Ectodermal cell (in vitro differentiated cells): ENCODE measurements around the gene SHMT1.
"Not testable (repeated sequence)": the region's sequence is repeated elsewhere in the genome, so short reads cannot be mapped to it uniquely, and the experiment has no call there.

Experiments
- H3K27ac ChIP-seq: 2 replicates; pipeline ENCODE4 v1.7.0; 2013; ENCODE audit warnings: mild to moderate bottlenecking, low read depth, low read length; ENCODE audit not compliant: insufficient read depth, poor library complexity, severe bottlenecking
- H3K27me3 ChIP-seq: 2 replicates; pipeline ENCODE4 v1.7.0; 2013; ENCODE audit warnings: mild to moderate bottlenecking, low read length; ENCODE audit not compliant: insufficient read depth, control insufficient read depth, poor library complexity, severe bottlenecking
- H3K36me3 ChIP-seq: one replicate; pipeline ENCODE4 v1.7.0; 2013; ENCODE audit warnings: low read length; ENCODE audit not compliant: control insufficient read depth, insufficient read depth
- H3K4me1 ChIP-seq: one replicate; pipeline ENCODE4 v1.7.0; 2013; ENCODE audit warnings: low read length; ENCODE audit not compliant: control insufficient read depth, insufficient read depth
- H3K4me3 ChIP-seq: 2 replicates; pipeline ENCODE4 v1.7.0; 2013; ENCODE audit warnings: low read depth, low read length, control low read depth; ENCODE audit not compliant: insufficient read depth
- H3K9me3 ChIP-seq: 2 replicates; pipeline ENCODE4 v1.7.0; 2013; ENCODE audit warnings: mild to moderate bottlenecking, low read length, moderate library complexity; ENCODE audit not compliant: control insufficient read depth
- WGBS, 2 experiments: methylation state at CpG; one replicate each; pipeline ENCODE4 v1.1.7; 2013; ENCODE audit warnings: missing lambda C conversion rate in 2 of 2; 5-methylcytosine and 5-hydroxymethylcytosine counted together

Gene SHMT1

DNA sequence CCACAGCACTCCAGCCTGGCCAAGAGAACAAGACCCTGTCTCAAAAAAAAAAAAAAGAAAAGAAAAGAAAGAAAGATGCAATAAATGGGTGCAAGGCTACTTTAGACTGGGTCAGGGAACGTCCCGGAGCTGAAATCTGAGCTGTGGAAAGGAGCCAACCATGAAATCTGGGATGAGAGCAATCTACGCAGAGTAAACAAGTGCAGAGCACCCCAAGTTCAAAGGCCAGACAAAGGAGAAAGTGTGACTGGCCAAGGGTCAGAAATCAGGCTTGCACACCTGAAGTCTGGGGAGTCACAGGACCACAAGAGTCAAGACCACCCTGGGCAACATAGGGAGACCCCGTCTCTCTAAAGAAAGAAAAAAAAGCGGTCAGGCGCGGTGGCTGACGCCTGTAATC lies 2.8 kb downstream of the SHMT1 start:
- 84 to 86% methylated on average over 8 of the region's 8 CpGs for WGBS, 2 experiments

DNA sequence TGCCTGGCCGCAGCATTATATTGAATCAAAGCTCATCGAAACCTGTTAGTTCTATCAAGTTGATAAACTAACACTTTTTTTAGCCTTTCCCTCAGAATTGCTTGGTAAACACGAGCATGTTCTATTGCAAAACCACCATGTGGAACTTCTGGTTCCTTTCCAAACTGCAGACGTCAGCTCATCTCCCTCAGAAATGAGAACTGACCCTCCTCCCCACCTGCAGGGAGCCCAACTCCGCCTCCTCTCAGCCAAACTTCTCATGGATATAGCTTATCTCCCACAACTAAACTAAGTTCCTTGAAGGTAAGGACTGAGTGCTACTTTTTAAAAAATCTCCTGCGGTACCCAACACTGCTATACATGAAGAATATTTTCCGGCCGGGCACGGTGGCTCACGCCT lies 6.7 kb downstream of the SHMT1 start:
- no peak overlapping the region for H3K27ac ChIP-seq
- WGBS, 2 experiments: 90 to 92% methylated on average over 10 of the region's 10 CpGs
- H3K4me3 ChIP-seq: no peak overlapping the region
- H3K9me3 ChIP-seq: no peaks in the 10 kb centered on the region
- H3K4me1 ChIP-seq: no peaks in the 10 kb centered on the region
- peaks cover 14% of the 10 kb centered on the region for H3K36me3 ChIP-seq
- H3K27me3 ChIP-seq: no peaks in the 10 kb centered on the region

More for the DNA sequence above, 2.8 kb downstream of the SHMT1 start:
- Histone ChIP-seq H3K4me3 (no peak overlapping the region), H3K4me1 (no peaks in the 10 kb centered on the region), H3K9me3 (no peaks in the 10 kb centered on the region), H3K27me3 (no peaks in the 10 kb centered on the region), H3K36me3 (peaks cover 5% of the 10 kb centered on the region), H3K27ac (no peak overlapping the region)

DNA sequence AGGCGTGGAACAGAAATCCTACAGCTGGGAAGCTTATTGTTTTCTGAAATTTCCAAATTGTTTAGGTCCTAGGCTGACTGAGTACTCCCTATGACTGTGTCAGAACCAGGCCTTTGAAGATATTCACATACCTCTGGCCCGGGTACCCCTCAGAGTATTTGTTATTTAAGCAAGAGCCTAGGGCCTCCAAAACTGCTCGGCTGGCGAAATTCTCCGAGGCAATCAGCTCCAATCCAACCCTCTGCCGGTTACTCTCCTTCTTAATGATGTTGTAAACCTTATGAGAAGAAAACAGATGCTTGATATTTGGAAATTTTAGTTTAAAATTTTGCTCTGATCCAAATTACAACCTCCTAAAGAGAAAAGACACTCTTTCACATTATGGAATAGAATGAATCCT lies 9.8 kb downstream of the SHMT1 start:
- 94 to 96% methylated on average over 5 to 6 of the region's 6 CpGs for WGBS, 2 experiments
- Histone ChIP-seq H3K27ac (no peak overlapping the region), H3K4me1 (no peaks in the 10 kb centered on the region), H3K4me3 (no peak overlapping the region), H3K36me3 (peaks cover 13% of the 10 kb centered on the region), H3K27me3 (no peaks in the 10 kb centered on the region), H3K9me3 (no peaks in the 10 kb centered on the region)

GRCh38 chr17:18344021-18344420 lies 19.3 kb downstream of the SHMT1 start:
- Histone ChIP-seq H3K27me3 (no peaks in the 10 kb centered on the region), H3K4me3 (no peak overlapping the region), H3K36me3 (peaks cover 27% of the 10 kb centered on the region), H3K9me3 (no peaks in the 10 kb centered on the region), H3K4me1 (no peaks in the 10 kb centered on the region), H3K27ac (no peak overlapping the region)
- 92 to 95% methylated on average over 5 of the region's 5 CpGs for WGBS, 2 experiments

- H3K36me3 ChIP-seq: peaks cover 29% of the 10 kb centered on the region
- no peaks in the 10 kb centered on the region for H3K4me1 ChIP-seq
- H3K4me3 ChIP-seq: no peak overlapping the region
- H3K9me3 ChIP-seq: no peaks in the 10 kb centered on the region
- H3K27me3 ChIP-seq: no peaks in the 10 kb centered on the region
- no peak overlapping the region for H3K27ac ChIP-seq
- WGBS, 2 experiments: 97% methylated on average over 13 of the region's 13 CpGs
These were observed 23.4 kb downstream of the SHMT1 start for GRCh38 chr17:18339933-18340332.

- H3K4me1 ChIP-seq, H3K27me3 ChIP-seq, H3K4me3 ChIP-seq, H3K9me3 ChIP-seq, H3K27ac ChIP-seq: not testable (repeated sequence)
- peaks cover 25% of the 10 kb centered on the region for H3K36me3 ChIP-seq
- 93 to 95% methylated on average over 25 of the region's 25 CpGs for WGBS, 2 experiments
These were observed 25.2 kb downstream of the SHMT1 start for GRCh38 chr17:18338158-18338557.

- Histone ChIP-seq H3K27me3 (no peaks in the 10 kb centered on the region), H3K36me3 (peaks cover 10% of the 10 kb centered on the region), H3K27ac (no peak overlapping the region), H3K9me3 (no peaks in the 10 kb centered on the region), H3K4me1 (no peaks in the 10 kb centered on the region), H3K4me3 (no peak overlapping the region)
- WGBS, 2 experiments: 83 to 86% methylated on average over 3 to 4 of the region's 4 CpGs
These were observed 30.4 kb downstream of the SHMT1 start for GRCh38 chr17:18332909-18333489.

DNA sequence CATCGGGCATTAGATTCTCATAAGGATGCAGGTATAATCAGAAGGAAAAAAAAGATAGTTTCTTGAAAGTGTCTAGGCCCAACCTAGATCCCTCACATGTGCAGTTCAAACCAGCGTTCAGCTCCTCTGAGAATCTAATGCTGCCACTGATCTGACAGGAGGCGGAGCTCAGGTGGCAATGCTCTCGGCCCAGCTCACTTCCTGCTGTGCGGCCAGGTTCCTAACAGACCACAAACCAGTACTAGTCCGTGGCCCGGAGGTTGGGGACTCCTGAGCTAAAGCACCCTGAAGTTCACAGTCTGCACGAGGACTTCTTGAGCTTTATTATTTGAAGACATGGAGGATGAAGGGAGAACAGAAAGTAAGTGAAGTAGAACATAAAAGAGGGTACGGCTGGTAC lies 31.5 kb downstream of the SHMT1 start:
- peaks cover 4% of the 10 kb centered on the region for H3K36me3 ChIP-seq

GRCh38 chr17:18328643-18329204 lies 34.6 kb downstream of the SHMT1 start:
- Histone ChIP-seq H3K4me3 (no peak overlapping the region), H3K36me3 (peaks cover 6% of the 10 kb centered on the region), H3K4me1 (no peaks in the 10 kb centered on the region), H3K9me3 (no peaks in the 10 kb centered on the region), H3K27ac (no peak overlapping the region), H3K27me3 (no peaks in the 10 kb centered on the region)
- WGBS, 2 experiments: 91 to 96% methylated on average over 9 of the region's 9 CpGs

More for the DNA sequence above, 31.5 kb downstream of the SHMT1 start:
- Histone ChIP-seq H3K9me3 (no peaks in the 10 kb centered on the region), H3K4me1 (no peaks in the 10 kb centered on the region), H3K27ac (no peak overlapping the region), H3K27me3 (no peaks in the 10 kb centered on the region), H3K4me3 (no peak overlapping the region)
- 93% methylated on average over 9 of the region's 9 CpGs for WGBS, 2 experiments

DNA sequence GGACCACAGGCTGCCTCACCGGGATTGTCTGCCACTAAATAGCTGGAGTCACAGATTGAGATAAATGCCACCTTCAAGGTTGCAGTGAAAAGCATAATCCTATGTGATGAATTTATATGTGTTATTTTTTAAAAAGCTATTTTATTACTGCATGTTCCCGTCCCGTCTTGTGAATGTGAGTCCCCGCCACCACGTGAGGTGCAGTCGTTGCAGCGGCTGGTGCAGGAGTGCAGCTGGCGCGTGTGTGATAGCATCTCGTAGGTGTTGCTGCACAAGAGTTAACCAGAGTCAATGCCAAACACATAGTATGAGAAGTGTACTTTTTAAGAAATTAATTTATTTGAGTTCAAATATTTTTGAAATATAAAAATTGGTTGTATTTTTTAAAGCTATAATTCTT lies 35.8 kb downstream of the SHMT1 start:
- no peaks in the 10 kb centered on the region for H3K27me3 ChIP-seq
- peaks cover 17% of the 10 kb centered on the region for H3K36me3 ChIP-seq

More for the DNA sequence above, 35.8 kb downstream of the SHMT1 start:
- H3K4me1 ChIP-seq: no peaks in the 10 kb centered on the region
- no peak overlapping the region for H3K27ac ChIP-seq
- no peak overlapping the region for H3K4me3 ChIP-seq
- H3K9me3 ChIP-seq: no peaks in the 10 kb centered on the region
- 94 to 95% methylated on average over 10 of the region's 10 CpGs for WGBS, 2 experiments
